K562 (cell line): ENCODE measurements around the gene UPF1. TPM values are rescaled to one million over a fixed set of nuclear protein-coding genes. Genes with fewer than 3 reads are reported as not detected.

ENCODE experiments used
- ATAC-seq: fragments of 200-7000 bp; cut with Tn5 transposase; 3 replicates; pipeline ENCODE4 v1.9.1; 2020; ENCODE audit warnings: moderate library complexity
- BruUV-seq: library from RNA; stranded (reverse); fragments of 400-500 nt; replicated peaks from 2 replicates; lab custom pipeline; 2021; lab: Mats Ljungman, UMichigan
- CTCF ChIA-PET: fragments of 300-600 bp; formaldehyde crosslinking; extraction: SDS; loops from one replicate; lab custom pipeline; 2021; ENCODE audit warnings: low intra/inter-chr PET ratio; lab: Yijun Ruan, JAX
- POLR2A ChIA-PET: fragments of 300-600, 350-650 bp; sonication (Branson Sonifier 250); formaldehyde crosslinking; extraction: SDS; loops from one replicate; lab custom pipeline; 2021; ENCODE audit warnings: antibody characterized with exemption, inconsistent platforms; lab: Yijun Ruan, JAX
- DNase-seq, 4 experiments: peaks; one replicate each; pipeline versions ENCODE4 v3.0.0 to v3.0.0-alpha.2; 2011 to 2018; ENCODE audit warnings: low spot score in 3 of 4, mixed read lengths in 3 of 4; ENCODE audit errors: extremely low read depth in 1 of 4
- FAIRE-seq: peaks from 2 replicates; lab custom pipeline; 2011; peaks lifted over from hg19 to GRCh38; lab: Jason Lieb, UNC
- H2AFZ ChIP-seq: 2 replicates; pipeline ENCODE4 v1.6.0; 2011; ENCODE audit warnings: low read depth, low read length, control low read depth, inconsistent platforms
- H3K27ac ChIP-seq: fragments of 200-600 bp; 3 replicates; pipeline ENCODE4 v1.8.0; 2011; ENCODE audit warnings: low read depth, mild to moderate bottlenecking, control low read depth, inconsistent platforms, low read length, moderate library complexity, mixed read lengths; ENCODE audit errors: extremely low read depth
- H3K27me3 ChIP-seq, 2 experiments: fragments of 300-600 bp in 1 of 2; 2 replicates in 1 of 2; 3 replicates in 1 of 2; pipeline versions ENCODE4 v1.6.0 to v1.8.0; 2011; ENCODE audit warnings: inconsistent platforms in 2 of 2, low read length in 2 of 2, mild to moderate bottlenecking in 1 of 2, mixed read lengths in 1 of 2, moderate library complexity in 1 of 2; ENCODE audit not compliant: control insufficient read depth in 2 of 2, insufficient read depth in 2 of 2
- H3K36me3 ChIP-seq: fragments of 300-600 bp; 3 replicates; pipeline ENCODE4 v1.8.0; 2011; ENCODE audit warnings: mild to moderate bottlenecking, low read length, inconsistent platforms; ENCODE audit not compliant: control insufficient read depth, insufficient read depth
- H3K4me1 ChIP-seq, 2 experiments: fragments of 200-600 bp in 1 of 2; replicated peaks in 1 of 2; 2 replicates in 1 of 2; 3 replicates in 1 of 2; pipeline versions ENCODE4 v1.5.1 to v1.8.0; 2011; ENCODE audit warnings: inconsistent platforms in 2 of 2, low read length in 2 of 2, mild to moderate bottlenecking in 1 of 2, mixed read lengths in 1 of 2, moderate library complexity in 1 of 2; ENCODE audit not compliant: control insufficient read depth in 2 of 2, insufficient read depth in 2 of 2
- H3K4me2 ChIP-seq: 2 replicates; pipeline ENCODE4 v1.6.1; 2011; ENCODE audit warnings: low read length, control low read depth, inconsistent platforms, mixed read lengths; ENCODE audit not compliant: insufficient read depth
- H3K4me3 ChIP-seq: fragments of 200-600 bp; sonication (generic), shearing (Covaris generic); 2 replicates; pipeline ENCODE4 v1.5.1; 2016; ENCODE audit warnings: control low read depth, inconsistent platforms
- H3K79me2 ChIP-seq: fragments of 200-600 bp; 3 replicates; pipeline ENCODE4 v1.8.0; 2011; ENCODE audit warnings: low read length, inconsistent platforms; ENCODE audit not compliant: control insufficient read depth, insufficient read depth
- H3K9ac ChIP-seq, 2 experiments: 2 replicates each; pipeline versions ENCODE4 v1.6.0 to v1.6.1; 2011; ENCODE audit warnings: low read depth in 2 of 2, low read length in 2 of 2, control low read depth in 1 of 2, inconsistent platforms in 1 of 2, mild to moderate bottlenecking in 1 of 2, mixed read lengths in 1 of 2; ENCODE audit not compliant: insufficient read depth in 1 of 2
- H3K9me1 ChIP-seq: one replicate; pipeline ENCODE4 v1.6.0; 2011; ENCODE audit warnings: inconsistent platforms, mild to moderate bottlenecking, low read length, moderate library complexity; ENCODE audit not compliant: control insufficient read depth, insufficient read depth
- H3K9me3 ChIP-seq: replicated peaks from 2 replicates; pipeline ENCODE4 v1.5.1; 2011; ENCODE audit warnings: low read depth, low read length, inconsistent platforms; ENCODE audit not compliant: control insufficient read depth, insufficient read depth
- H4K20me1 ChIP-seq: replicated peaks from 2 replicates; pipeline ENCODE4 v1.6.1; 2011; ENCODE audit warnings: low read length, inconsistent platforms, mixed read lengths; ENCODE audit not compliant: control insufficient read depth, insufficient read depth
- ATF6 ChIP-seq: sonication (generic); formaldehyde crosslinking; IDR thresholded peaks from 2 replicates; pipeline ENCODE4 v1.4.0; 2020; ENCODE audit warnings: mild to moderate bottlenecking, missing genetic modification reagents
- BCOR ChIP-seq: fragments of 450-650 bp; IDR thresholded peaks from 2 replicates; pipeline ENCODE4 v1.6.1; 2016
- CTBP1 ChIP-seq: fragments of 450-650 bp; IDR thresholded peaks from 2 replicates; pipeline ENCODE4 v1.6.1; 2016; ENCODE audit warnings: borderline replicate concordance
- DNMT1 ChIP-seq: fragments of 450-650 bp; IDR thresholded peaks from 2 replicates; pipeline ENCODE4 v1.6.1; 2016; ENCODE audit warnings: antibody characterized with exemption, mild to moderate bottlenecking
- FOXJ3 ChIP-seq: sonication (generic); formaldehyde crosslinking; IDR thresholded peaks from 2 replicates; pipeline ENCODE4 v1.4.0; 2020; ENCODE audit warnings: mild to moderate bottlenecking, missing genetic modification reagents
- KLF16 ChIP-seq: IDR thresholded peaks from 2 replicates; pipeline ENCODE4 v1.6.1; 2016; ENCODE audit warnings: antibody characterized with exemption
- NCOR1 ChIP-seq: fragments of 450-650 bp; IDR thresholded peaks from 2 replicates; pipeline ENCODE4 v1.6.1; 2016; ENCODE audit warnings: mild to moderate bottlenecking, moderate library complexity
- TAF15 ChIP-seq: fragments of 200-400 bp; formaldehyde crosslinking; IDR thresholded peaks from 2 replicates; pipeline ENCODE4 v1.6.1; 2017; ENCODE audit warnings: mild to moderate bottlenecking, low read depth, low read length, moderate library complexity
- ZC3H4 ChIP-seq: sonication (generic); formaldehyde crosslinking; IDR thresholded peaks from 2 replicates; pipeline ENCODE4 v1.9.0; 2021; ENCODE audit warnings: missing genetic modification reagents, borderline replicate concordance
- WGBS: fragments of 100-300 bp; shearing (Covaris generic); methylation state at CpG from one replicate; pipeline ENCODE4 v1.1.6; 2016; ENCODE audit warnings: low coverage, mixed read lengths; ENCODE audit not compliant: insufficient coverage; ENCODE audit errors: missing lambda C conversion rate; 5-methylcytosine and 5-hydroxymethylcytosine counted together
- in situ Hi-C: fragments of 300-500 bp; cut with MboI; formaldehyde crosslinking; loops from 4 replicates; pipeline ENCODE4 v1.15.0; 2018; ENCODE audit warnings: inconsistent platforms, mixed read lengths
- intact Hi-C: fragments of 100-400 bp; cut with micrococcal nuclease; formaldehyde crosslinking; loops from 2 replicates; pipeline ENCODE4 v1.14.2; 2022
- polyA plus RNA-seq, 8 experiments: library from polyadenylated mRNA; depleted of rRNA in 4 of 8; stranded (reverse) in 5 of 8; unstranded in 3 of 8; fragments of >200 nt; fragmentation: Nextera tagmentation in 2 of 8; fragmentation: Illumina TruSeq in 1 of 8; extraction: Ambion mirVana in 2 of 8; extraction: Trizol in 1 of 8; gene quantifications; 2 replicates each; pipeline versions ENCODE4 v1.2.1 to v1.2.3, GENCODE V29; 2011 to 2014; ENCODE audit warnings: inconsistent platforms in 1 of 8, missing spikeins in 1 of 8
- total RNA-seq, 7 experiments: library from RNA; depleted of rRNA in 6 of 7; stranded (reverse); fragments of >200 nt in 6 of 7; fragmentation: Illumina TruSeq in 2 of 7; extraction: Trizol in 2 of 7; gene quantifications; 2 replicates each; pipeline versions ENCODE4 v1.2.1 to v1.2.3, GENCODE V29; 2011 to 2021; ENCODE audit warnings: low replicate concordance in 1 of 7

UPF1 gene
- total and polyA plus RNA-seq, 9 of the 15 experiments (the other 6 are each of a cell fraction or from before 2014, with no cell fraction given): 0.34 to 103 (median 27.9) TPM

- in situ Hi-C loops (no loop called here), intact Hi-C loops (no loop called here)
- no peak for ATAC-seq
- 76% methylated on average over 7 of the region's 7 CpGs for WGBS
- H3K9me1 ChIP-seq: no peaks in the 10 kb centered on the region
- DNase-seq: no peak
- H3K4me1 ChIP-seq: peaks cover 12 to 42% of the 10 kb centered on the region in 2 experiments; a peak in 4 of 5 replicates
- ChIA-PET CTCF (no interaction called here), POLR2A (interaction anchor here (0.5 kb wide), 1 partner anchor 18 kb away, joined by 3 read pairs; no protein-coding TSS in a partner anchor)
- peaks cover 7% of the 10 kb centered on the region for H3K9me3 ChIP-seq
- H2AFZ ChIP-seq: no peak overlapping the region
- no TSS peak for BruUV-seq
- no peaks in the 10 kb centered on the region for H3K79me2 ChIP-seq
- no peaks in the 10 kb centered on the region for H3K36me3 ChIP-seq
- no peaks in the 10 kb centered on the region for H4K20me1 ChIP-seq
- H3K4me2 ChIP-seq: no peak overlapping the region
- no peak for TF ChIP-seq ZC3H4 (CRISPR knock-in tag)
- 0 out of 2 replicates have a peak, but pooled peaks have one; percentile 24 for TF ChIP-seq BCOR
- no peak overlapping the region for H3K27ac ChIP-seq
- no peak overlapping the region for H3K4me3 ChIP-seq
- FAIRE-seq: no peak
- H3K9ac ChIP-seq: no peak overlapping the region
- no peaks in the 10 kb centered on the region for H3K27me3 ChIP-seq
Measured at GRCh38 chr19:18881491-18881890, 49.7 kb downstream of the UPF1 start.

GRCh38 chr19:18883526-18884304 is 52.0 kb downstream of the UPF1 start:
- Histone ChIP-seq H2AFZ (peak overlapping the region; percentile 88), H3K4me2 (peak overlapping the region; percentile 56), H3K36me3 (no peaks in the 10 kb centered on the region), H3K79me2 (no peaks in the 10 kb centered on the region), H3K27me3 (no peaks in the 10 kb centered on the region), H3K9me1 (no peaks in the 10 kb centered on the region), H3K4me1 (peaks cover 12 to 36% of the 10 kb centered on the region in 2 experiments; a peak in 4 of 5 replicates), H4K20me1 (no peaks in the 10 kb centered on the region), H3K27ac (no peak overlapping the region), H3K9me3 (no peaks in the 10 kb centered on the region), H3K4me3 (no peak overlapping the region), H3K9ac (peak overlapping the region in 1 of 2 experiments; percentile 86; a peak in 2 of 4 replicates)
- DNase-seq (peak in 3 of 4 experiments; percentile 47 to 60 (median 58)), ATAC-seq (peak; percentile 13; the same call in 2 of the 3 replicates), FAIRE-seq (peak; percentile 75)
- 31% methylated on average over 28 of the region's 30 CpGs for WGBS
- in situ Hi-C loops (no loop called here), intact Hi-C loops (no loop called here)
- ChIA-PET POLR2A (interaction anchor here (0.6 kb wide), 1 partner anchor 15 kb away, joined by 3 read pairs; no protein-coding TSS in a partner anchor), CTCF (no interaction called here)
- no TSS peak for BruUV-seq
- no peak for TF ChIP-seq DNMT1
- no peak for TF ChIP-seq FOXJ3
- peak; percentile 30; the same call in 1 of the 2 replicates for TF ChIP-seq CTBP1
- no peak for TF ChIP-seq NCOR1
- no peak for TF ChIP-seq ATF6 (CRISPR knock-in tag)
- no peak for TF ChIP-seq TAF15
- no peak for TF ChIP-seq KLF16
